ENCODE measurements around the gene CLEC3B.
A peak's percentile ranks its signal among the peaks of the same experiment; 100 is the strongest.

CLEC3B gene

DNA sequence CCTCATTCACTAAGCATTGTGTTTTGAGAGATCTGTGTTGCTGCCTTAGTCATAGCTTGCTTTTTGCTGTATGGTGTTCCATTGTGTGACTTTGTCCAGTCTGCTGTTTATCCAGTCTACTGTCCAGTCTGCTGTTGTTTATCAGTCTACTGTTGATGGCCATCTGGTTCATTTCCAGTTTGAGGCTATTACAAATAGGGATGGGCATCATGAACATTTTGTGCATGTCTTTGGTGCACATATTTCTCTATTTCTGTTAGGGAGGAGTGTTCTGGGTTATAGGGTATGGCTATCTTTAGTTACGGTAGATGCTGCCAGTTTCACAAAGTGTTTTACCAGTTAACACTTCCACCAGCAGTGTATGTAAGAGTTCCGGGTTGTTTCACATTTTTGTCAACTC lies 22.2 kb upstream of the CLEC3B start:
- no peak for DNase-seq

- DNase-seq = no peak
These were observed 19.0 kb upstream of the CLEC3B start for GRCh38 chr3:45007091-45007490.

DNA sequence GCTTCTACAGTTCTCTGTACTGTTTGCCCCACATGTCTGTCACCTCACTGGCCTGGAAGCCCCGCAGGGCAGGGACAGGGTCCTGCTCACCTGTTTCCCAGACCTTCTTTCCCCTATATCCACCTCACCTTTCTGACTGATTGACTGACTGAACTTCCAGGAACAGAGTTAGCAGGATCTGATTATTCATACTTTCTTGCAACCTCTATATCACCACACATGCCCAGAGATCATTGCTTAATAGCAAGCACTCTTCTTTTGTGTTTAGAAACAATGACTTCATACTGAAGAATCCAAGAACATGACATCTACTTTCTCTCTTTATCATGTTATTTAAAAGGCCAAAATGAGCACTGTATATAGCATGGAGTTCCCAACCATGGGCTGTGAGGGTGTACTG lies 18.0 kb upstream of the CLEC3B start:
- no peak for DNase-seq

DNA sequence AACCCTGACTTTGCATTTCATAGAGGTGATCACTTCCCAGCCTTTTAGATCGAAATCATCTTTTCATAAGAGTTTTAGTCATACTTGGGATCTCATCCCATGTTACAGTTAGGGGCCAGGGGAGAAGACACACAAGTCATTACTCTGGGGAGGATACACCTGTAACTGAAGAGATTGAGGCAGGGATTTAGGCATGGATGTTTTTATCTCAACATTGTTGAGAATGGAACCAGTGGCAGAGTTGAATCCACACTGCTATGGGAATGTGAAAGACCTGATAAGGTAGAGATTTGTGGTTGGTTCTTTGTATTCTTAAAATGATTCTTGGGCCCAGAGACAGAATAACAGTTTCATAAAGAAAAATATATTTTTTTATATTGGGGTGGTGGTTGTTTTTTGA lies 16.2 kb upstream of the CLEC3B start:
- no peak for DNase-seq

GRCh38 chr3:45010811-45011333 lies 15.2 kb upstream of the CLEC3B start:
- DNase-seq = no peak

GRCh38 chr3:45011756-45012508 lies 14.2 kb upstream of the CLEC3B start:
- no peak for DNase-seq

DNA sequence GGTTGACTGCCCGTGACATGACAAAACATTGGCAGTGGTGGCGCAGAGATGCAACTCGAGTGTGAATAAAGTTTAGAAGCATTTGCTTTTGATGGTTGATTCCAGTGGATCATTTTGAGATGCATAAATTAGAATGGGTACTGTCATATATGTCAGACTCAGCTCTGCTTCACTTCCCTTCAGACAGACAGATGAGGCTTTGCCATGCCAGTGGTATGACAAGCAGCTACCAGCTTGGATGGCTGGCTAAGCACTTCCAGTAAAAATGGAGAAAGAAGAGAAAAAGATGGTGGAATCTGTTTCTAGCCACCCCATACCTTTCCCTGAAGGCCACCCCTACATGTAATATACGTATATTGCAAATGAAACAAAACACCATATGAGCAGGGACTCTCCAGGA lies 13.5 kb upstream of the CLEC3B start:
- no peak for DNase-seq

DNA sequence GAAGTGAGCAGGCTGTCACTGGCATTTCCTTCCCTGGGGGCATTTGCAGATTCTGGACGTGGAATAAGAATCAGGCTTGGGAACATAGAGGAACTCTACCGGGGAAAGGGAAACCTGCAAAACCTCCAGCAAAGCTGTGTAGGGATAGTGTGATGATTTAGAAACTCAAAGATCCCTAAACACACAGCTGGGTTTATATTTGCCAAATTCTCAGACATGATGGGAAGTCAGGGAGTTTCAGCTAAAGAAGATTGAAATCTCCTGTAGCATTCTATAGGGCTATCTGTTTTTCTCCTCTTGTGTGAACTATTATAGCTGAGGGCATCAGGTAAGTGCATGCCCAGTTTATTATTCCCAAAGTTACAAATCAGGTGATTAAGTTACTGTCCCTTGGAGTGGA lies 9.2 kb upstream of the CLEC3B start:
- no peak for DNase-seq

GRCh38 chr3:45017821-45018220 lies 8.3 kb upstream of the CLEC3B start:
- no peak for DNase-seq

- DNase-seq = no peak
These were observed 5.6 kb upstream of the CLEC3B start for GRCh38 chr3:45020534-45020933.

- DNase-seq = no peak
These were observed 4.4 kb upstream of the CLEC3B start for GRCh38 chr3:45021524-45022297.

GRCh38 chr3:45023675-45024074 lies 2.4 kb upstream of the CLEC3B start:
- DNase-seq = no peak

GRCh38 chr3:45024542-45025255 lies 1.4 kb upstream of the CLEC3B start:
- DNase-seq = no peak

DNA sequence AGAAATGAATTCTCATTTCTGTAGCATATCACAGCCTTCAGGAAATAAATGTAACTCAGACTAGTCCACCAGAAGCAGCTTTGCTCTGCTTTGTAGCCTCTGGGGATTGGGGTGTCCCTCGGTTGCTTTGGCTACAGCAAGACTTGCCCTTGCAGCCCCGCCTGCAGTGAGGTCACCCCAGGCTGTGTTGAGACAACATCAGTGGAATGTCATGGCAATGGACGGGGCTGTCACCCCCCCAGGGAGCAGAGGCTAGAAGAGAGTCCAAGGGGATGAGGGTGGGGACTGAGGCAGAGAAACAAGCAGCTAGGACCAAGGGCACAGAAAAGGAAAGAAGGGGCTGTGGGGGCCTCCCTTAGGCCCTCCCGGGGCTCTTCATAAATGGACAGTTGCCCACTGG lies 854 bp downstream of the CLEC3B start:
- DNase-seq = no peak

DNA sequence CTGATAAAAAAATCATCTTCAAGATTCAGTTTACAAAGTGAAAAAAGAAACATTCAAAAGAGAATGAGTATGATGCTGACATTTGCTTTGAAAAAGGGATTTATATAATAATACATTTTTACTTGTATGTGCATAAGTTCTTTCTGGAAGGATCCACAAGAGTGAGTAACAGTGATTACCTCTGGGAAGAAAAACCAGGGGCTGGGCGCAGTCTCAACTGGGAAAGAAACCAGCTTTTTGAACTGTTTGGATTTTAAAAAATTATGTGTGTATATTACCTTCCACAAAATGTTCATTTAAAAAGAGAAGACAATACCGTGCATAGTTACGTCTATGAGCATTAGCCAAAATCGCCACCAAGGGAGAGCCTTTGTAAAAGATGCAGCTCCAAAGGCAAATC lies 1.3 kb downstream of the CLEC3B start:
- no peak for DNase-seq

- no peak for DNase-seq
These were observed 3.1 kb downstream of the CLEC3B start for GRCh38 chr3:45029216-45029615.

GRCh38 chr3:45029661-45030060 lies 3.6 kb downstream of the CLEC3B start:
- no peak for DNase-seq

GRCh38 chr3:45031531-45031930 lies 5.4 kb downstream of the CLEC3B start:
- no peak for DNase-seq

DNA sequence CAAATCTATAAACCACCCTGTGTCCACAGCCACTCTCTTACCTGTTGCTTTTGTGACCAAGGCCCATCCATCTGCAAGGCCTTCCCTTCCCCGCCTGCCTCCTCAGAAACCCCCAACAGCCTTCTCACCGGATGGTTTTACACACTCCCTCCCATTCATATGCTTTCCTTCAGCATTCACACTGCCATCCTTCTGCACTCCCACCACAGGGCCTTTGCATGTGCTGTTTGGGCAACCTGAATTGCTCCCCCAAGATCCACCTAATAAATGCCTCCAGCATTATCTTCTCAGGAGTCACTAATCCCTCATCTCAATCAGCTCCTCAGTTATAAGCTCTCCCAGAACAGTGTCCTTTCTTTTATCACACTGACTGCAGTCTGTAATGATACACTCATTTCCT lies 6.0 kb downstream of the CLEC3B start:
- no peak for DNase-seq

DNA sequence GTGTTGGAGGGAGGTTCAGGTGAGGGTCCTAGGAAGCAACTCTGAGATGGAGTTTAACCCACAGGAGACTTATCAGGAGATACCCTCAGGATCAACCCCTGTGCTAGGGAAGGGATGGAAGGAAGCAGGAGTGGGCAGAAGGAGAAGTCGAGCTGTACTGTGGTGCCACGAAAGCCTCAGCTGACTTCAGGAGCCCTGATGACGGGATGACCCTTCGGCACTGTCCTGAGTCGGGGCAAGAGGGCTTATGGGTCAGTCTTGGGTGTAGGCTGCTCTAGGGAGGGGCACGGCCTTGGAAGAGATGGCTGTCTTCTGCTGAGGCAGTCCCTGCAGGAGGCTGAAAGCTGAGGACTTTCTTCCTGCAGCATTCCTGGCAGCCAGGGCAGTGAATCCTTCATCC lies 7.7 kb downstream of the CLEC3B start:
- no peak for DNase-seq

- peak; percentile 64 for DNase-seq
These were observed 8.6 kb downstream of the CLEC3B start for GRCh38 chr3:45034612-45035252.

- peak; percentile 62 for DNase-seq
These were observed 9.6 kb downstream of the CLEC3B start for GRCh38 chr3:45035441-45036301.
